ENCODE data around the gene TRAT1.

- TF ChIP-seq CTCF (IDR thresholded peaks at IDR 0.05) (no peak), POLR2A (IDR thresholded peaks at IDR 0.05) (no peak)
These were observed 69.2 kb downstream of the TRAT1 start for GRCh38 chr3:108891833-108892232.
